ENCODE results near the gene CDH4. TPM values are rescaled to one million over a fixed set of nuclear protein-coding genes. Genes with fewer than 3 reads are reported as not detected.

Gene CDH4
- total RNA-seq, 2 experiments from 2014 or later, result not detected

DNA sequence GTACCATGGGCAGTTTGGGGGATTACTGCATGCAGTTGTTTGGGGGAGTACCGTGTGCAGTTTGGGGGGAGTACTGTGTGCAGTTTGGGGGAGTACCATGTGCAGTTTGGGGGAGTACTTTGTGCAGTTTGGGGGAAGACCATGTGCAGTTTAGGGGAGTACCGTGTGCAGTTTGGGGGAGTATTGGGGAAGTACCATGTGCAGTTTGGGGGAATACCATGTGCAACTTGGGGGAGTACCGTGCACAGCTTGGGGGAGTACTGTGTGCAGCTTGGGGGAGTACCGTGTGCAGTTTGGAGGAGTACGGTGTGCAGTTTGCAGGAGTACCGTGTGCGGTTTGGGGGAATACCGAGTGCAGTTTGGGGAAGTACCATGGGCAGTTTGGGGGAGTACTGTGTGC is 22.3 kb downstream of the CDH4 start:
- Histone ChIP-seq H4K20me1 (ENCODE audit: insufficient read depth, low read length) (no peaks in the 10 kb centered on the region), H3K4me2 (ENCODE audit: low read length) (no peak overlapping the region), H2AFZ (ENCODE audit: low read length) (no peak overlapping the region), H3K9me3 (ENCODE audit: low read length) (no peaks in the 10 kb centered on the region), H3K36me3 (ENCODE audit: insufficient read depth, low read length) (no peaks in the 10 kb centered on the region), H3K9me2 (ENCODE audit: insufficient read depth, low read length) (no peaks in the 10 kb centered on the region), H3K27ac (ENCODE audit: low read depth, low read length, poor library complexity, severe bottlenecking) (no peak overlapping the region), H3K79me2 (ENCODE audit: insufficient read depth, low read depth, low read length) (no peaks in the 10 kb centered on the region), H3K4me3 (ENCODE audit: low read depth, low read length, poor library complexity, severe bottlenecking) (no peak overlapping the region), H3K4me1 (ENCODE audit: insufficient read depth, low read length, poor library complexity, severe bottlenecking) (no peaks in the 10 kb centered on the region)
- intact Hi-C loops (cut with micrococcal nuclease; ENCODE audit: unreplicated experiment), result no loop called here
- TF ChIP-seq, protein P1, sequence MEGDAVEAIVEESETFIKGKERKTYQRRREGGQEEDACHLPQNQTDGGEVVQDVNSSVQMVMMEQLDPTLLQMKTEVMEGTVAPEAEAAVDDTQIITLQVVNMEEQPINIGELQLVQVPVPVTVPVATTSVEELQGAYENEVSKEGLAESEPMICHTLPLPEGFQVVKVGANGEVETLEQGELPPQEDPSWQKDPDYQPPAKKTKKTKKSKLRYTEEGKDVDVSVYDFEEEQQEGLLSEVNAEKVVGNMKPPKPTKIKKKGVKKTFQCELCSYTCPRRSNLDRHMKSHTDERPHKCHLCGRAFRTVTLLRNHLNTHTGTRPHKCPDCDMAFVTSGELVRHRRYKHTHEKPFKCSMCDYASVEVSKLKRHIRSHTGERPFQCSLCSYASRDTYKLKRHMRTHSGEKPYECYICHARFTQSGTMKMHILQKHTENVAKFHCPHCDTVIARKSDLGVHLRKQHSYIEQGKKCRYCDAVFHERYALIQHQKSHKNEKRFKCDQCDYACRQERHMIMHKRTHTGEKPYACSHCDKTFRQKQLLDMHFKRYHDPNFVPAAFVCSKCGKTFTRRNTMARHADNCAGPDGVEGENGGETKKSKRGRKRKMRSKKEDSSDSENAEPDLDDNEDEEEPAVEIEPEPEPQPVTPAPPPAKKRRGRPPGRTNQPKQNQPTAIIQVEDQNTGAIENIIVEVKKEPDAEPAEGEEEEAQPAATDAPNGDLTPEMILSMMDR (conservative IDR thresholded peaks at IDR 0.05; ENCODE audit: low read length), result no peak
- TF ChIP-seq EZH2phosphoT487 (IDR thresholded peaks at IDR 0.05; ENCODE audit: borderline replicate concordance, low read depth, low read length), result no peak
- POLR2A ChIA-PET, result no interaction called here
- CTCF ChIA-PET (ENCODE audit: unreplicated experiment), result no interaction called here
- no peak for DNase-seq (ENCODE audit: low spot score)
- BruUV-seq (replicated peaks), result no TSS peak

DNA sequence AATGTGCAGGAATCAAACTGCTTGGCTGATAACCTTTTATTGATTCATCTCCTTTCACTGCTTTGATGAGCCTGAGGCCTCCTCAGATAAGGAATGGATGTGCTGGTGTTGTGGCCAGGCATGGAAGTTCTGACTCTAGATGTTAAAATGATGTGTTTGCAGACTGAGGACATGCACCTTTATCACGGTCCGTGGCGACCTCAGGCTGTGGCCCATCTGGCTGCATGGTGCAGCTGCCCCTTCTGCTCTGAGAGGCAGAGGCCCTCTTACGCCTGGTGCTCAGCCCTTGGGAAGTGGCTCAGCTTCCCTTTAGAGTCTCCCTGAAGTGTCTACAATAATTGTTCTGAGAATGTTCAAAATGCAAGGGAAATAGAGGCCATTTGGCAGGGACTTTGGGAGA is 26.2 kb downstream of the CDH4 start:
- TF ChIP-seq, protein P1 (conservative IDR thresholded peaks at IDR 0.05; ENCODE audit: low read length), result no peak
- no peak for TF ChIP-seq EZH2phosphoT487 (IDR thresholded peaks at IDR 0.05; ENCODE audit: borderline replicate concordance, low read depth, low read length)
- ChIA-PET CTCF (ENCODE audit: unreplicated experiment) (no interaction called here), POLR2A (no interaction called here)
- DNase-seq (ENCODE audit: low spot score), result no peak
- no peaks in the 10 kb centered on the region for H3K79me2 ChIP-seq (ENCODE audit: insufficient read depth, low read depth, low read length)
- H3K4me3 ChIP-seq (ENCODE audit: low read depth, low read length, poor library complexity, severe bottlenecking), result no peak overlapping the region
- no peak overlapping the region for H3K4me2 ChIP-seq (ENCODE audit: low read length)
- no peak overlapping the region for H2AFZ ChIP-seq (ENCODE audit: low read length)
- no peaks in the 10 kb centered on the region for H3K9me2 ChIP-seq (ENCODE audit: insufficient read depth, low read length)
- intact Hi-C loops (cut with micrococcal nuclease; ENCODE audit: unreplicated experiment), result no loop called here
- H3K36me3 ChIP-seq (ENCODE audit: insufficient read depth, low read length), result no peaks in the 10 kb centered on the region
- peaks cover 6% of the 10 kb centered on the region; the same call in 1 of the 2 replicates for H3K9me3 ChIP-seq (ENCODE audit: low read length)
- no peaks in the 10 kb centered on the region for H3K4me1 ChIP-seq (ENCODE audit: insufficient read depth, low read length, poor library complexity, severe bottlenecking)
- no peak overlapping the region for H3K27ac ChIP-seq (ENCODE audit: low read depth, low read length, poor library complexity, severe bottlenecking)
- no TSS peak for BruUV-seq (replicated peaks)
- H4K20me1 ChIP-seq (ENCODE audit: insufficient read depth, low read length), result no peaks in the 10 kb centered on the region

DNA sequence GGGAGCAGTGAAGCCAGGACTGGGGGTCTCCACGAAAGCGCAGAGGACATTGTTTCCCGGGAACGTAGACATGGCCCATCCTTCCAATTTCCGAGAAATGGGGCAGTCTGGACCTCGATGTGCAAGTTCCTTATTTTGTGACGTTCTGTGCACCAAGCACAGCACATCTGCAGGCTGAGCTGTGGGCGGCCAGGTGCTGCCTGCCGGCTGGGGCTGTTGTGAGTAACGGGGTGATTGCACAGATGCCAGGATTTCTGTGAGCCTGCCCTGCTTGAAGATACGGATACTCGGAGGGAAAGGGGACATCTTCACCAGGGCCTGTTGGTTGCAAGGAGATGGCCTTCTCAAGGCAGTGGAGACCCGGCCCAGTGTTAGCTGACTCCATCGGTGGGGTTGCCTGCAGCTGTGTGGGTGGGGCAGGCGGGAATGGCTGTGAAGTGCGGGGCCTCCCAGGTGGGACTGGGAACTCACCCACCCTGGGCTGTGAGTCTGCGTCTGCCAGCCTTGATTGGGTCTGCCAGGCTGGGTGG is 27.6 kb downstream of the CDH4 start:
- ChIA-PET CTCF (ENCODE audit: unreplicated experiment) (no interaction called here), POLR2A (no interaction called here)
- Histone ChIP-seq H3K36me3 (ENCODE audit: insufficient read depth, low read length) (no peaks in the 10 kb centered on the region), H3K4me2 (ENCODE audit: low read length) (no peak overlapping the region), H3K9me2 (ENCODE audit: insufficient read depth, low read length) (no peaks in the 10 kb centered on the region), H3K4me1 (ENCODE audit: insufficient read depth, low read length, poor library complexity, severe bottlenecking) (no peaks in the 10 kb centered on the region), H3K79me2 (ENCODE audit: insufficient read depth, low read depth, low read length) (no peaks in the 10 kb centered on the region), H2AFZ (ENCODE audit: low read length) (no peak overlapping the region), H3K9me3 (ENCODE audit: low read length) (peaks cover 11% of the 10 kb centered on the region; the same call in 1 of the 2 replicates), H3K4me3 (ENCODE audit: low read depth, low read length, poor library complexity, severe bottlenecking) (no peak overlapping the region), H3K27ac (ENCODE audit: low read depth, low read length, poor library complexity, severe bottlenecking) (no peak overlapping the region), H4K20me1 (ENCODE audit: insufficient read depth, low read length) (no peaks in the 10 kb centered on the region)
- no peak for DNase-seq (ENCODE audit: low spot score)
- no TSS peak for BruUV-seq (replicated peaks)
- TF ChIP-seq, protein P1 (conservative IDR thresholded peaks at IDR 0.05; ENCODE audit: low read length), result no peak
- no peak for TF ChIP-seq EZH2phosphoT487 (IDR thresholded peaks at IDR 0.05; ENCODE audit: borderline replicate concordance, low read depth, low read length)
- intact Hi-C loops (cut with micrococcal nuclease; ENCODE audit: unreplicated experiment), result no loop called here

All from OCI-LY7 (cell line).